Adrenal gland (tissue), 12 donors: ENCODE results near the gene SLC2A4. TPM values are rescaled to one million over a fixed set of nuclear protein-coding genes. Genes with fewer than 3 reads are reported as not detected.
"Not testable (repeated sequence)": the region's sequence is repeated elsewhere in the genome, so short reads cannot be mapped to it uniquely, and the experiment has no call there.

ENCODE experiments used
- DNase-seq, 7 donors: peaks; one replicate each; pipeline ENCODE4 v3.0.0-alpha.2; 2019 to 2020
- H3K27ac ChIP-seq, 5 donors: fragments of 200-600 bp; sonication (generic) in 4 of 5; 1 replicate in 3 of 5; 2 replicates in 2 of 5; pipeline versions ENCODE4 v1.5.1 to v1.8.0; 2016 to 2020; ENCODE audit warnings: mild to moderate bottlenecking in 1 of 5
- H3K27me3 ChIP-seq: fragments of 200-600 bp; 2 replicates; pipeline ENCODE4 v1.8.0; 2021
- H3K36me3 ChIP-seq, 2 donors: fragments of 200-600 bp; replicated peaks in 1 of 2; 1 replicate in 1 of 2; 2 replicates in 1 of 2; pipeline versions ENCODE4 v1.5.1 to v1.8.0; 2018 to 2022
- H3K4me1 ChIP-seq, 2 donors: fragments of 200-600 bp; replicated peaks in 1 of 2; 1 replicate in 1 of 2; 2 replicates in 1 of 2; pipeline versions ENCODE4 v1.5.1 to v1.8.0; 2018 to 2021
- H3K4me3 ChIP-seq, 4 donors: fragments of 200-600 bp; sonication (generic) in 3 of 4; one replicate each; pipeline ENCODE4 v1.5.1; 2016 to 2018
- H3K9me3 ChIP-seq, 3 donors: fragments of 200-600 bp; sonication (generic) in 1 of 3; replicated peaks in 1 of 3; 1 replicate in 2 of 3; 2 replicates in 1 of 3; pipeline versions ENCODE4 v1.5.1 to v1.8.0; 2016 to 2021
- CTCF ChIP-seq, 6 experiments: fragments of 450-650 bp in 4 of 6; fragments of 200-600 bp in 2 of 6; sonication (generic) in 1 of 6; IDR thresholded peaks; 1 replicate in 5 of 6; 2 replicates in 1 of 6; pipeline versions ENCODE4 v1.5.1 to v1.8.0; 2016 to 2021; ENCODE audit warnings: antibody characterized with exemption in 6 of 6, mild to moderate bottlenecking in 2 of 6, moderate library complexity in 1 of 6
- POLR2A ChIP-seq, 2 donors: fragments of 450-650 bp; IDR thresholded peaks; one replicate each; pipeline ENCODE4 v1.6.1; 2017; ENCODE audit warnings: antibody characterized with exemption in 2 of 2, mild to moderate bottlenecking in 2 of 2, moderate library complexity in 1 of 2
- WGBS, 4 donors: extraction: QIAGEN DNeasy Blood & Tissue Kit in 2 of 4; methylation state at CpG; one replicate each; pipeline versions ENCODE4 v1.1.5 to v1.1.7; 2013 to 2017; 5-methylcytosine and 5-hydroxymethylcytosine counted together
- intact Hi-C, 2 donors: fragments of 100-400 bp; cut with DNase I; formaldehyde crosslinking; loops; one replicate each; pipeline versions ENCODE4 v1.14.1 to v1.15.0; 2022 to 2023
- polyA plus RNA-seq, 3 donors: library from polyadenylated mRNA; stranded (reverse); fragments of 200-250 nt in 2 of 3; fragments of 350-450 nt in 1 of 3; fragmentation: Illumina TruSeq in 1 of 3; extraction: RNeasy Lipid Tissue Mini Kit (QIAGEN cat#74804) in 1 of 3; gene quantifications; one replicate each; pipeline ENCODE4 v1.2.3, GENCODE V29; 2013 to 2014
- small RNA-seq, 2 donors: library from RNA; depleted of rRNA; stranded (forward); fragments of <200 nt; gene quantifications; one replicate each; pipeline ENCODE3, GENCODE V24; 2016
- total RNA-seq, 9 donors: library from RNA; depleted of rRNA in 4 of 9; stranded (reverse); fragments of >200 nt in 4 of 9; fragments of 120-200 nt in 1 of 9; fragmentation: NEBNext Ultra II Directional in 1 of 9; extraction: Animal tissue kit (Norgen Biotek cat#: 25700) in 1 of 9; gene quantifications; one replicate each; pipeline versions ENCODE4 v1.1.0 to v1.2.4, GENCODE V29; 2013 to 2023
- donor health status: healthy with polysubstance abuse.
- donor health status: Bipolar disorder and iron deficiency.
- donor health status: DM: yes; HTN: yes; CAD: no.
- donor health status: DM: no; HTN: no; CAD: no.
- donor health status: DM: no; HTN: no; CAD: no.
- donor health status: DM: yes; HTN: yes; CAD: no.

Gene SLC2A4
- total and polyA plus RNA-seq, 12 donors = 0.75 to 30.0 (median 6.7) TPM

- no peaks in the 10 kb centered on the region for H3K36me3 ChIP-seq
- H3K4me1 ChIP-seq = peaks cover 4 to 6% of the 10 kb centered on the region in 2 donors
- intact Hi-C loops = no loop called here
- no peak overlapping the region for H3K4me3 ChIP-seq
- TF ChIP-seq POLR2A (IDR thresholded peaks at IDR 0.05) = no peak
- no peak for TF ChIP-seq CTCF (IDR thresholded peaks at IDR 0.05)
- no peak for DNase-seq
- H3K9me3 ChIP-seq = no peaks in the 10 kb centered on the region
- 62 to 88% (median 86%) methylated on average over 3 of the region's 3 CpGs; no CpG with 5 or more reads in 1 of the 4 donors for WGBS, 4 donors
- no peaks in the 10 kb centered on the region for H3K27me3 ChIP-seq
- H3K27ac ChIP-seq = no peak overlapping the region
Observed at GRCh38 chr17:7334938-7335538, 53.5 kb downstream of the SLC2A4 start.

GRCh38 chr17:7335765-7336164 lies 54.2 kb downstream of the SLC2A4 start:
- H3K27ac ChIP-seq, H3K4me3 ChIP-seq, DNase-seq, H3K9me3 ChIP-seq, H3K27me3 ChIP-seq, intact Hi-C loops, H3K4me1 ChIP-seq, H3K36me3 ChIP-seq: not testable (repeated sequence)
- 81 to 91% (median 84%) methylated on average over 13 of the region's 13 CpGs for WGBS, 4 donors

- TF ChIP-seq POLR2A (IDR thresholded peaks at IDR 0.05) (no peak), CTCF (IDR thresholded peaks at IDR 0.05) (no peak)
- intact Hi-C loops = no loop called here
- Histone ChIP-seq H3K27me3 (no peaks in the 10 kb centered on the region), H3K36me3 (no peaks in the 10 kb centered on the region), H3K27ac (no peak within 1 kb of the TSS), H3K9me3 (no peaks in the 10 kb centered on the region), H3K4me3 (no peak within 1 kb of the TSS), H3K4me1 (no peaks in the 10 kb centered on the region)
- peak in 1 of 7 donors; percentile 18 for DNase-seq
- 45 to 48% (median 48%) methylated on average over 12 to 17 of the region's 17 CpGs for WGBS, 4 donors
Observed at GRCh38 chr17:7336240-7337175, 55.0 kb downstream of the SLC2A4 start, which contains the start of gene ACAP1. ACAP1 (plus strand) TSS chr17:7336529; CDS start chr17:7336735, 206 bp downstream.

- intact Hi-C loops, H3K4me3 ChIP-seq, DNase-seq, H3K27ac ChIP-seq, H3K27me3 ChIP-seq, H3K36me3 ChIP-seq, H3K9me3 ChIP-seq, H3K4me1 ChIP-seq: not testable (repeated sequence)
- 69 to 75% (median 72%) methylated on average over 7 of the region's 7 CpGs for WGBS, 4 donors
Observed at GRCh38 chr17:7337600-7337999, 56.1 kb downstream of the SLC2A4 start.

Small RNA genes lying within 50 kb of the gene (small RNA-seq; reads per million reads assigned to genes)
- gene AC026954.2 (0 reads per million in 2 donors), gene RF00019 (0 reads per million in 2 donors)

Other genes with a start within 250 kb of the SLC2A4 start
Only the 30 nearest of the 33 such genes appear.
- 10 to 100 TPM in 1 of 9 donors, 1 to 10 TPM in 7, under 1 TPM in 1; 0.83 to 14.1 (median 5.3) TPM for gene CLEC10A, start 201.5 kb upstream of the SLC2A4 start, total RNA-seq
- gene CLEC10A, start 201.5 kb upstream of the SLC2A4 start, polyA plus RNA-seq = 1 to 10 TPM; 3.1 to 6.5 (median 4.2) TPM
- 1 to 10 TPM in 1 of 9 donors, under 1 TPM in 4, not detected in 4; 0.14 to 1.1 (median 0.61) TPM for gene ASGR2, start 166.9 kb upstream of the SLC2A4 start, total RNA-seq
- gene ASGR2, start 166.9 kb upstream of the SLC2A4 start, polyA plus RNA-seq = 1 to 10 TPM in 2 of 3 donors, under 1 TPM in 1; 0.35 to 1.4 (median 1.2) TPM
- gene ASGR1, start 102.3 kb upstream of the SLC2A4 start, total RNA-seq = 1 to 10 TPM in 6 of 9 donors, under 1 TPM in 1, not detected in 2; 0.63 to 2.7 (median 1.7) TPM
- gene ASGR1, start 102.3 kb upstream of the SLC2A4 start, polyA plus RNA-seq = 1 to 10 TPM in 2 of 3 donors, under 1 TPM in 1; 0.29 to 6.9 (median 5.0) TPM
- 10 to 100 TPM; 14.1 to 70.2 (median 31.4) TPM for gene DLG4, start 61.9 kb upstream of the SLC2A4 start, total RNA-seq
- 100 to 1,000 TPM in 1 of 3 donors, 10 to 100 TPM in 2; 19.1 to 172 (median 29.6) TPM for gene DLG4, start 61.9 kb upstream of the SLC2A4 start, polyA plus RNA-seq
- gene ACADVL, start 61.8 kb upstream of the SLC2A4 start, total RNA-seq = 1,000 to 10,000 TPM in 8 of 9 donors, 100 to 1,000 TPM in 1; 961 to 2,378 (median 1,747) TPM
- 1,000 to 10,000 TPM in 2 of 3 donors, 100 to 1,000 TPM in 1; 972 to 6,098 (median 5,777) TPM for gene ACADVL, start 61.8 kb upstream of the SLC2A4 start, polyA plus RNA-seq
- 10 to 100 TPM; 25.2 to 87.2 (median 44.8) TPM for gene DVL2, start 47.2 kb upstream of the SLC2A4 start, total RNA-seq
- 10 to 100 TPM; 11.8 to 80.9 (median 19.2) TPM for gene DVL2, start 47.2 kb upstream of the SLC2A4 start, polyA plus RNA-seq
- 100 to 1,000 TPM in 1 of 9 donors, 10 to 100 TPM in 8; 33.5 to 141 (median 66.8) TPM for gene PHF23, start 42.3 kb upstream of the SLC2A4 start, total RNA-seq
- 10 to 100 TPM; 28.0 to 80.3 (median 49.6) TPM for gene PHF23, start 42.3 kb upstream of the SLC2A4 start, polyA plus RNA-seq
- 1,000 to 10,000 TPM in 1 of 9 donors, 100 to 1,000 TPM in 8; 195 to 1,049 (median 833) TPM for gene GABARAP, start 39.3 kb upstream of the SLC2A4 start, total RNA-seq
- gene GABARAP, start 39.3 kb upstream of the SLC2A4 start, polyA plus RNA-seq = 1,000 to 10,000 TPM in 2 of 3 donors, 100 to 1,000 TPM in 1; 694 to 1,285 (median 1,047) TPM
- gene CTDNEP1, start 30.0 kb upstream of the SLC2A4 start, total RNA-seq = 100 to 1,000 TPM in 5 of 9 donors, 10 to 100 TPM in 4; 30.3 to 144 (median 125) TPM
- gene CTDNEP1, start 30.0 kb upstream of the SLC2A4 start, polyA plus RNA-seq = 100 to 1,000 TPM in 1 of 3 donors, 10 to 100 TPM in 2; 67.9 to 177 (median 84.4) TPM
- gene ELP5, start 29.5 kb upstream of the SLC2A4 start, total RNA-seq = 10 to 100 TPM; 28.0 to 82.7 (median 58.8) TPM
- gene ELP5, start 29.5 kb upstream of the SLC2A4 start, polyA plus RNA-seq = 10 to 100 TPM; 39.0 to 96.5 (median 77.4) TPM
- 10 to 100 TPM in 4 of 9 donors, 1 to 10 TPM in 5; 2.0 to 35.6 (median 7.0) TPM for gene CLDN7, start 19.2 kb upstream of the SLC2A4 start, total RNA-seq
- gene CLDN7, start 19.2 kb upstream of the SLC2A4 start, polyA plus RNA-seq = 1 to 10 TPM; 1.6 to 9.7 (median 5.3) TPM
- gene YBX2, start 12.9 kb downstream of the SLC2A4 start, total RNA-seq = under 1 TPM in 4 of 9 donors, not detected in 5; 0.06 to 0.28 (median 0.09) TPM
- 1 to 10 TPM in 1 of 3 donors, under 1 TPM in 1, not detected in 1; 0.88 to 1.4 TPM for gene YBX2, start 12.9 kb downstream of the SLC2A4 start, polyA plus RNA-seq
- 100 to 1,000 TPM; 110 to 666 (median 262) TPM for gene EIF5A, start 25.9 kb downstream of the SLC2A4 start, total RNA-seq
- gene EIF5A, start 25.9 kb downstream of the SLC2A4 start, polyA plus RNA-seq = 100 to 1,000 TPM; 469 to 594 (median 589) TPM
- gene GPS2, start 33.6 kb downstream of the SLC2A4 start, total RNA-seq = 100 to 1,000 TPM in 5 of 9 donors, 10 to 100 TPM in 4; 69.1 to 124 (median 100) TPM
- gene GPS2, start 33.6 kb downstream of the SLC2A4 start, polyA plus RNA-seq = 100 to 1,000 TPM; 167 to 196 (median 191) TPM
- gene NEURL4, start 47.6 kb downstream of the SLC2A4 start, total RNA-seq = 10 to 100 TPM; 10.4 to 46.9 (median 25.0) TPM
- gene NEURL4, start 47.6 kb downstream of the SLC2A4 start, polyA plus RNA-seq = 100 to 1,000 TPM in 1 of 3 donors, 10 to 100 TPM in 1, 1 to 10 TPM in 1; 8.7 to 111 (median 45.5) TPM
- gene ACAP1, start 54.8 kb downstream of the SLC2A4 start, total RNA-seq = 10 to 100 TPM in 4 of 9 donors, 1 to 10 TPM in 5; 2.9 to 54.7 (median 9.7) TPM
- 10 to 100 TPM in 2 of 3 donors, 1 to 10 TPM in 1; 2.1 to 54.1 (median 21.9) TPM for gene ACAP1, start 54.8 kb downstream of the SLC2A4 start, polyA plus RNA-seq
- 10 to 100 TPM in 6 of 9 donors, 1 to 10 TPM in 3; 6.8 to 13.8 (median 11.5) TPM for gene KCTD11, start 70.4 kb downstream of the SLC2A4 start, total RNA-seq
- gene KCTD11, start 70.4 kb downstream of the SLC2A4 start, polyA plus RNA-seq = 1 to 10 TPM; 5.2 to 10.0 (median 7.1) TPM
- not detected for gene TMEM95, start 73.4 kb downstream of the SLC2A4 start, total RNA-seq
- gene TMEM95, start 73.4 kb downstream of the SLC2A4 start, polyA plus RNA-seq = not detected
- gene TNK1, start 99.4 kb downstream of the SLC2A4 start, total RNA-seq = 1 to 10 TPM in 7 of 9 donors, under 1 TPM in 2; 0.06 to 8.7 (median 2.1) TPM
- 1 to 10 TPM in 2 of 3 donors, under 1 TPM in 1; 0.13 to 3.9 (median 1.6) TPM for gene TNK1, start 99.4 kb downstream of the SLC2A4 start, polyA plus RNA-seq
- 10 to 100 TPM in 8 of 9 donors, 1 to 10 TPM in 1; 7.7 to 34.5 (median 27.0) TPM for gene PLSCR3, start 112.8 kb downstream of the SLC2A4 start, total RNA-seq
- gene PLSCR3, start 112.8 kb downstream of the SLC2A4 start, polyA plus RNA-seq = 10 to 100 TPM; 13.2 to 42.5 (median 32.9) TPM
- gene TMEM256, start 122.4 kb downstream of the SLC2A4 start, total RNA-seq = 100 to 1,000 TPM in 3 of 9 donors, 10 to 100 TPM in 6; 52.9 to 205 (median 92.4) TPM
- 100 to 1,000 TPM in 2 of 3 donors, 10 to 100 TPM in 1; 48.5 to 334 (median 254) TPM for gene TMEM256, start 122.4 kb downstream of the SLC2A4 start, polyA plus RNA-seq
- gene NLGN2, start 126.1 kb downstream of the SLC2A4 start, total RNA-seq = 10 to 100 TPM in 6 of 9 donors, 1 to 10 TPM in 3; 2.8 to 34.8 (median 14.4) TPM
- 10 to 100 TPM in 2 of 3 donors, 1 to 10 TPM in 1; 7.7 to 44.6 (median 28.1) TPM for gene NLGN2, start 126.1 kb downstream of the SLC2A4 start, polyA plus RNA-seq
- not detected for gene SPEM1, start 138.6 kb downstream of the SLC2A4 start, total RNA-seq
- not detected for gene SPEM1, start 138.6 kb downstream of the SLC2A4 start, polyA plus RNA-seq
- gene SPEM2, start 143.9 kb downstream of the SLC2A4 start, total RNA-seq = not detected
- not detected for gene SPEM2, start 143.9 kb downstream of the SLC2A4 start, polyA plus RNA-seq
- gene SPEM3, start 147.1 kb downstream of the SLC2A4 start, total RNA-seq = not detected
- gene SPEM3, start 147.1 kb downstream of the SLC2A4 start, polyA plus RNA-seq = not detected
- gene TMEM102, start 153.7 kb downstream of the SLC2A4 start, total RNA-seq = 10 to 100 TPM in 4 of 9 donors, 1 to 10 TPM in 5; 5.7 to 26.6 (median 8.8) TPM
- 1 to 10 TPM; 2.1 to 8.7 (median 6.6) TPM for gene TMEM102, start 153.7 kb downstream of the SLC2A4 start, polyA plus RNA-seq
- 10 to 100 TPM; 12.1 to 76.7 (median 23.4) TPM for gene FGF11, start 157.8 kb downstream of the SLC2A4 start, total RNA-seq
- 10 to 100 TPM; 10.2 to 33.2 (median 19.2) TPM for gene FGF11, start 157.8 kb downstream of the SLC2A4 start, polyA plus RNA-seq
- 10 to 100 TPM; 18.7 to 56.3 (median 37.9) TPM for gene CHRNB1, start 163.3 kb downstream of the SLC2A4 start, total RNA-seq
- 10 to 100 TPM; 32.2 to 40.8 (median 32.9) TPM for gene CHRNB1, start 163.3 kb downstream of the SLC2A4 start, polyA plus RNA-seq
- 100 to 1,000 TPM in 1 of 9 donors, 10 to 100 TPM in 8; 16.6 to 111 (median 75.3) TPM for gene ZBTB4, start 197.9 kb downstream of the SLC2A4 start, total RNA-seq
- 10 to 100 TPM; 30.0 to 59.6 (median 54.6) TPM for gene ZBTB4, start 197.9 kb downstream of the SLC2A4 start, polyA plus RNA-seq
- not detected for gene SLC35G6, start 199.7 kb downstream of the SLC2A4 start, total RNA-seq
- under 1 TPM in 1 of 3 donors, not detected in 2; 0.24 TPM for gene SLC35G6, start 199.7 kb downstream of the SLC2A4 start, polyA plus RNA-seq